HepG2 (cell line): ENCODE results near the gene ZNF512B. TPM values are rescaled to one million over a fixed set of nuclear protein-coding genes. Genes with fewer than 3 reads are reported as not detected.

Source experiments
- ATAC-seq: fragments of 200-7000 bp; cut with Tn5 transposase; 3 replicates; pipeline ENCODE4 v1.9.1; 2020; ENCODE audit warnings: mild to moderate bottlenecking, moderate library complexity
- BruUV-seq: library from RNA; stranded (reverse); fragments of 400-500 nt; replicated peaks from 2 replicates; lab custom pipeline; 2021; lab: Mats Ljungman, UMichigan
- CTCF ChIA-PET: fragments of 300-600 bp; formaldehyde crosslinking; extraction: SDS; loops from one replicate; lab custom pipeline; 2021; ENCODE audit warnings: low total read pairs, inconsistent platforms, low intra/inter-chr PET ratio; lab: Yijun Ruan, JAX
- POLR2A ChIA-PET: fragments of 350-600 bp; sonication (Branson Sonifier 250); formaldehyde crosslinking; loops from one replicate; lab custom pipeline; 2020; ENCODE audit warnings: antibody characterized with exemption, inconsistent platforms; lab: Yijun Ruan, JAX
- DNase-seq: peaks from one replicate; pipeline ENCODE4 v3.0.0-alpha.2; 2015; ENCODE audit warnings: low spot score
- FAIRE-seq: peaks from 3 replicates; lab custom pipeline; 2011; peaks lifted over from hg19 to GRCh38; lab: Jason Lieb, UNC
- H2AFZ ChIP-seq: one replicate; pipeline ENCODE4 v1.6.1; 2011; ENCODE audit warnings: low read length, inconsistent platforms
- H3K27ac ChIP-seq: fragments of 300-600 bp; 3 replicates; pipeline ENCODE4 v1.8.0; 2011; ENCODE audit warnings: mixed run types, mild to moderate bottlenecking, mixed read lengths, low read length, inconsistent platforms; ENCODE audit not compliant: insufficient read depth; ENCODE audit errors: extremely low read length
- H3K27me3 ChIP-seq, 2 experiments: fragments of 200-600 bp in 1 of 2; 2 replicates in 1 of 2; 3 replicates in 1 of 2; pipeline versions ENCODE4 v1.6.0 to v1.8.0; 2011; ENCODE audit warnings: low read length in 2 of 2, mild to moderate bottlenecking in 2 of 2, moderate library complexity in 2 of 2, inconsistent platforms in 1 of 2; ENCODE audit not compliant: insufficient read depth in 2 of 2, control insufficient read depth in 1 of 2
- H3K36me3 ChIP-seq, 2 experiments: fragments of 200-600 bp in 1 of 2; replicated peaks in 1 of 2; 2 replicates in 1 of 2; 3 replicates in 1 of 2; pipeline versions ENCODE4 v1.5.1 to v1.8.0; 2011; ENCODE audit warnings: low read length in 2 of 2, inconsistent platforms in 1 of 2; ENCODE audit not compliant: insufficient read depth in 2 of 2, control insufficient read depth in 1 of 2
- H3K4me1 ChIP-seq: 2 replicates; pipeline ENCODE4 v1.5.1; 2012; ENCODE audit warnings: low read length, inconsistent platforms; ENCODE audit not compliant: insufficient read depth
- H3K4me2 ChIP-seq: 2 replicates; pipeline ENCODE4 v1.6.0; 2011; ENCODE audit warnings: low read depth, low read length, inconsistent platforms
- H3K4me3 ChIP-seq, 3 experiments: fragments of 200-600 bp in 1 of 3; sonication (generic), shearing (Covaris generic) in 1 of 3; replicated peaks in 1 of 3; 2 replicates each; pipeline ENCODE4 v1.5.1; 2011 to 2016; ENCODE audit warnings: low read length in 3 of 3, inconsistent platforms in 2 of 3, low read depth in 2 of 3, mild to moderate bottlenecking in 2 of 3, control low read depth in 1 of 3, mixed read lengths in 1 of 3; ENCODE audit not compliant: insufficient read depth in 1 of 3
- H3K79me2 ChIP-seq: one replicate; pipeline ENCODE4 v1.6.1; 2011; ENCODE audit warnings: low read length, inconsistent platforms; ENCODE audit not compliant: insufficient read depth
- H3K9ac ChIP-seq: 2 replicates; pipeline ENCODE4 v1.6.0; 2011; ENCODE audit warnings: mild to moderate bottlenecking, low read depth, low read length, inconsistent platforms; ENCODE audit not compliant: insufficient read depth
- H3K9me3 ChIP-seq: 2 replicates; pipeline ENCODE4 v1.5.1; 2012; ENCODE audit warnings: mild to moderate bottlenecking, low read length
- H4K20me1 ChIP-seq: 2 replicates; pipeline ENCODE4 v1.6.0; 2011; ENCODE audit warnings: inconsistent platforms, mild to moderate bottlenecking, low read length, moderate library complexity; ENCODE audit not compliant: insufficient read depth
- AGO1 ChIP-seq: fragments of 200-400 bp; formaldehyde crosslinking; IDR thresholded peaks from 2 replicates; pipeline ENCODE4 v1.6.1; 2017; ENCODE audit warnings: mild to moderate bottlenecking, low read depth, low read length, moderate library complexity; ENCODE audit not compliant: poor library complexity, severe bottlenecking
- CC2D1A ChIP-seq: sonication (generic); formaldehyde crosslinking; IDR thresholded peaks from 2 replicates; pipeline ENCODE4 v1.8.1; 2023; ENCODE audit warnings: mild to moderate bottlenecking, missing genetic modification reagents
- JUND ChIP-seq: sonication (generic); formaldehyde crosslinking; IDR thresholded peaks from 2 replicates; pipeline ENCODE4 v1.8.0; 2022; ENCODE audit warnings: mild to moderate bottlenecking, missing genetic modification reagents
- KDM5A ChIP-seq: fragments of 200-600 bp; sonication (generic); IDR thresholded peaks from 2 replicates; pipeline ENCODE4 v1.7.0; 2018; ENCODE audit warnings: antibody characterized with exemption, mild to moderate bottlenecking, low read length, borderline replicate concordance
- ONECUT2 ChIP-seq: sonication (generic); formaldehyde crosslinking; IDR thresholded peaks from 2 replicates; pipeline ENCODE4 v1.4.0; 2020; ENCODE audit warnings: missing genetic modification reagents
- PHF21A ChIP-seq: sonication (generic); formaldehyde crosslinking; IDR thresholded peaks from 2 replicates; pipeline ENCODE4 v1.5.0; 2020; ENCODE audit warnings: mild to moderate bottlenecking, missing genetic modification reagents
- REL ChIP-seq: sonication (generic); formaldehyde crosslinking; conservative IDR thresholded peaks from 2 replicates; pipeline ENCODE4 v1.8.0; 2022; ENCODE audit warnings: mild to moderate bottlenecking, missing genetic modification reagents, moderate library complexity
- SNAPC4 ChIP-seq: sonication (generic); formaldehyde crosslinking; IDR thresholded peaks from 2 replicates; pipeline ENCODE4 v1.4.0; 2020; ENCODE audit warnings: mild to moderate bottlenecking, missing genetic modification reagents
- SSRP1 ChIP-seq: IDR thresholded peaks from 2 replicates; pipeline ENCODE4 v1.6.1; 2016; ENCODE audit warnings: control low read depth
- WGBS: methylation state at CpG from one replicate; pipeline ENCODE4 v1.1.6; 2017; ENCODE audit warnings: low lambda C conversion rate; 5-methylcytosine and 5-hydroxymethylcytosine counted together
- in situ Hi-C: cut with HindIII; loops from 2 replicates; pipeline ENCODE4 v1.10.0; 2017; ENCODE audit warnings: low pct_unique_long_range_greater_than_20kb; ENCODE audit not compliant: extremely low pct_ligation_motif_present
- intact Hi-C: fragments of 100-400 bp; cut with micrococcal nuclease; formaldehyde crosslinking; loops from one replicate; pipeline ENCODE4 v1.10.0; 2022; ENCODE audit not compliant: unreplicated experiment
- polyA plus RNA-seq, 8 experiments: library from polyadenylated mRNA; depleted of rRNA in 3 of 8; stranded (reverse) in 7 of 8; unstranded in 1 of 8; fragments of >200 nt; fragmentation: Illumina TruSeq in 4 of 8; extraction: Trizol in 4 of 8; gene quantifications; 2 replicates each; pipeline versions ENCODE4 v1.2.1 to v1.2.3, GENCODE V29; 2011 to 2016; ENCODE audit warnings: low read depth in 4 of 8, missing spikeins in 1 of 8, mixed read lengths in 1 of 8; ENCODE audit not compliant: insufficient read depth in 1 of 8
- total RNA-seq, 5 experiments: library from RNA; depleted of rRNA; stranded (reverse); fragments of >200 nt; fragmentation: Illumina TruSeq; extraction: Trizol; gene quantifications; 2 replicates each; pipeline ENCODE4 v1.2.3, GENCODE V29; 2016; ENCODE audit warnings: low read depth in 1 of 5
- TF ChIP-seq, protein P1 (sequence below): sonication (generic); formaldehyde crosslinking; IDR thresholded peaks from 2 replicates; pipeline ENCODE4 v1.4.0; 2020; ENCODE audit warnings: mild to moderate bottlenecking, low read depth, missing genetic modification reagents
- TF ChIP-seq, protein P2 (sequence below): IDR thresholded peaks from 2 replicates; pipeline ENCODE4 v1.6.1; 2012; ENCODE audit warnings: low read depth, low read length, improper control_type of control experiment
- TF ChIP-seq, protein P3 (sequence below): sonication (generic); formaldehyde crosslinking; IDR thresholded peaks from 2 replicates; pipeline ENCODE4 v1.5.0; 2020; ENCODE audit warnings: missing genetic modification reagents, mild to moderate bottlenecking, borderline replicate concordance

Gene ZNF512B
- total and polyA plus RNA-seq, 2 of the 13 experiments (the other 11 are each of a cell fraction or from before 2014, with no cell fraction given) = 11.5 to 30.6 TPM

- ChIA-PET CTCF (interaction anchor here (1.0 kb wide), 1 partner anchor 101 kb away, joined by 3 read pairs; no protein-coding TSS in a partner anchor), POLR2A (interaction anchor here (0.6 to 4.0 kb wide), 44 partner anchors 11 to 419 kb away, joined by 3 to 78 read pairs (median 5); partner anchors contain the start of genes ARFRP1, C20orf204, DNAJC5 and GMEB2)
- Histone ChIP-seq H3K9me3 (no peaks in the 10 kb centered on the region), H3K9ac (peak overlapping the region; percentile 83), H4K20me1 (peaks cover 33% of the 10 kb centered on the region), H3K79me2 (peaks cover 39% of the 10 kb centered on the region), H3K4me3 (peak overlapping the region; percentile 61 to 100 (median 80)), H3K27me3 (no peaks in the 10 kb centered on the region), H3K4me1 (peaks cover 60% of the 10 kb centered on the region), H3K27ac (peak overlapping the region; percentile 83), H3K36me3 (peaks cover 16 to 26% of the 10 kb centered on the region in 2 experiments; a peak in 4 of 5 replicates), H2AFZ (no peak overlapping the region), H3K4me2 (peak overlapping the region; percentile 95)
- in situ Hi-C loops (no loop called here), intact Hi-C loops (loop anchor here (1.0 kb wide), 1 partner anchor 14 kb away; no protein-coding TSS in a partner anchor)
- DNase-seq = no peak
- ATAC-seq = no peak
- WGBS = 4% methylated on average over 15 of the region's 15 CpGs
- no peak for FAIRE-seq
- no TSS peak for BruUV-seq
- TF ChIP-seq, protein P1, sequence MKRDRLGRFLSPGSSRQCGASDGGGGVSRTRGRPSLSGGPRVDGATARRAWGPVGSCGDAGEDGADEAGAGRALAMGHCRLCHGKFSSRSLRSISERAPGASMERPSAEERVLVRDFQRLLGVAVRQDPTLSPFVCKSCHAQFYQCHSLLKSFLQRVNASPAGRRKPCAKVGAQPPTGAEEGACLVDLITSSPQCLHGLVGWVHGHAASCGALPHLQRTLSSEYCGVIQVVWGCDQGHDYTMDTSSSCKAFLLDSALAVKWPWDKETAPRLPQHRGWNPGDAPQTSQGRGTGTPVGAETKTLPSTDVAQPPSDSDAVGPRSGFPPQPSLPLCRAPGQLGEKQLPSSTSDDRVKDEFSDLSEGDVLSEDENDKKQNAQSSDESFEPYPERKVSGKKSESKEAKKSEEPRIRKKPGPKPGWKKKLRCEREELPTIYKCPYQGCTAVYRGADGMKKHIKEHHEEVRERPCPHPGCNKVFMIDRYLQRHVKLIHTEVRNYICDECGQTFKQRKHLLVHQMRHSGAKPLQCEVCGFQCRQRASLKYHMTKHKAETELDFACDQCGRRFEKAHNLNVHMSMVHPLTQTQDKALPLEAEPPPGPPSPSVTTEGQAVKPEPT = no peak
- TF ChIP-seq PHF21A = 0 out of 2 replicates have a peak, but pooled peaks have one; percentile 10
- 0 out of 2 replicates have a peak, but pooled peaks have one; percentile 14 for TF ChIP-seq REL (CRISPR knock-in tag)
- TF ChIP-seq JUND (CRISPR knock-in tag) = no peak
- 0 out of 2 replicates have a peak, but pooled peaks have one; percentile 13 for TF ChIP-seq SSRP1
- TF ChIP-seq AGO1 = peak; percentile 52
- TF ChIP-seq KDM5A = peak; percentile 84; the same call in 1 of the 2 replicates
- TF ChIP-seq CC2D1A (CRISPR knock-in tag) = peak; percentile 85; the same call in 1 of the 2 replicates
- TF ChIP-seq SNAPC4 = peak; percentile 85; the same call in 1 of the 2 replicates
- TF ChIP-seq, protein P2, sequence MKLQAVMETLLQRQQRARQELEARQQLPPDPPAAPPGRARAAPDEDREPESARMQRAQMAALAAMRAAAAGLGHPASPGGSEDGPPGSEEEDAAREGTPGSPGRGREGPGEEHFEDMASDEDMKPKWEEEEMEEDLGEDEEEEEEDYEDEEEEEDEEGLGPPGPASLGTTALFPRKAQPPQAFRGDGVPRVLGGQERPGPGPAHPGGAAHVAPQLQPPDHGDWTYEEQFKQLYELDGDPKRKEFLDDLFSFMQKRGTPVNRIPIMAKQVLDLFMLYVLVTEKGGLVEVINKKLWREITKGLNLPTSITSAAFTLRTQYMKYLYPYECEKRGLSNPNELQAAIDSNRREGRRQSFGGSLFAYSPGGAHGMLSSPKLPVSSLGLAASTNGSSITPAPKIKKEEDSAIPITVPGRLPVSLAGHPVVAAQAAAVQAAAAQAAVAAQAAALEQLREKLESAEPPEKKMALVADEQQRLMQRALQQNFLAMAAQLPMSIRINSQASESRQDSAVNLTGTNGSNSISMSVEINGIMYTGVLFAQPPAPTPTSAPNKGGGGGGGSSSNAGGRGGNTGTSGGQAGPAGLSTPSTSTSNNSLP = peak; percentile 68
- peak; percentile 83 for TF ChIP-seq ONECUT2 (CRISPR knock-in tag)
- TF ChIP-seq, protein P3, sequence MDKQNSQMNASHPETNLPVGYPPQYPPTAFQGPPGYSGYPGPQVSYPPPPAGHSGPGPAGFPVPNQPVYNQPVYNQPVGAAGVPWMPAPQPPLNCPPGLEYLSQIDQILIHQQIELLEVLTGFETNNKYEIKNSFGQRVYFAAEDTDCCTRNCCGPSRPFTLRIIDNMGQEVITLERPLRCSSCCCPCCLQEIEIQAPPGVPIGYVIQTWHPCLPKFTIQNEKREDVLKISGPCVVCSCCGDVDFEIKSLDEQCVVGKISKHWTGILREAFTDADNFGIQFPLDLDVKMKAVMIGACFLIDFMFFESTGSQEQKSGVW (CRISPR knock-in tag) = 0 out of 2 replicates have a peak, but pooled peaks have one; percentile 34
Measured at GRCh38 chr20:63956664-63957003, 13.1 kb downstream of the ZNF512B start.
